GM19397 (cell line): ENCODE results near the gene IQCE.

Experiments used
- ATAC-seq: cut with Tn5 transposase; IDR thresholded peaks from one replicate; pipeline ENCODE4 v1.9.1; 2021; ENCODE audit warnings: mild to moderate bottlenecking, moderate library complexity; ENCODE audit not compliant: unreplicated experiment

The IQCE gene

DNA sequence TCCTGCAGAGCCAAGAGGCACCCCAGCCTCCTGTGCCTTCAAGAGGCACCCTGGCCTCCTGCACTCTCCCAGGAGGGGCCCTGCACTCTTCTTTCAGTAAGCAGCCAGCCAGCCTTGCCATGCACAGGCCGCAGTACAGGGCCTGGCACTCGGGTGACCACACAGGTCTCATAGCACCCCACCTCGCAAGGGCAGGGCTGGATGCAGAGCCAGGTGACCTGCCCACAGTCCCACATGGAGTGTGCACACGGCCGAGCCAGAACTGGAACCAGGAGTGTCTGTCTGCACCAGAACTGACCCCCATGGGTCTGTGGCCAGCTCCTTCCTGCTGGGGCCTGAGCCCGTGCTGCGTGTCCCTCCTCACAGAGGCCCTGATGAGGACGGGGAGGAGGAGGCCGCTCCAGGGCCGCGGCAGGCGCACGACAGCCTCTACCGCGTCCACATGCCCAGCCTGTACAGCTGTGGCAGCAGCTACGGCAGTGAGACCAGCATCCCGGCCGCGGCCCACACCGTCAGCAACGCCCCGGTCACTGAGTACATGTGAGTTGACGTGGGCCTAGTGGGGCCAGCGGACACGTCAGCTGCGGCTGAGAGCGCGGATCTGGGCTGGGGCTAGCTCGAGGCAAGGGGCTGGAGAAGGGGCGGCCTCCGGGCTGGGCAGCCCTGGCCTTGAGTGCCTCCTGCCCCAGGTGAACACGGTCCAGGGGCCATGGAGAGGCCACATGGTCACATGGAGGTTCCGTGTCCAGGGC, 99.3 kb downstream of the IQCE start:
- no peak for ATAC-seq

DNA sequence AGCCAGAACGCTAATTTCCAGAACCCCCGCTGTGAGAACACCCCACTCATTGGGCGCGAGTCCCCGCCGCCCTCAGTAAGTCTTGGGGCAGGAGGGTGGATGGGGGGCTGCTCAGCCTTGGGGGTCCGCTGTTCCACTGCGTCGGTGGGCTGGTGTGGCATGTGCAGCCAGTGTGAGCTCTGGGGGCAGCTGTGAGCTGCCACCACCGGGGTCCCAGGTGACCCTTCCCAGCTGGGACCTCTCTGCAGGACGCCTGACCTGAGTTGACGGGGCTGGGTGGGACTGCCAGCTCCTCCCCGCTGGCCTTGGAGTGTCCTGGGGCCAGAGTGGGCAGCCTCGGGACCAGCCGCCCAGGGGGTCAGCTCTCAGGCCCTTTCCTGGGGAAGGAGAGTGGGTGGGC, 100.2 kb downstream of the IQCE start:
- ATAC-seq, result no peak

- ATAC-seq, result no peak
Measured at GRCh38 chr7:2659556-2660358, 101.0 kb downstream of the IQCE start.

DNA sequence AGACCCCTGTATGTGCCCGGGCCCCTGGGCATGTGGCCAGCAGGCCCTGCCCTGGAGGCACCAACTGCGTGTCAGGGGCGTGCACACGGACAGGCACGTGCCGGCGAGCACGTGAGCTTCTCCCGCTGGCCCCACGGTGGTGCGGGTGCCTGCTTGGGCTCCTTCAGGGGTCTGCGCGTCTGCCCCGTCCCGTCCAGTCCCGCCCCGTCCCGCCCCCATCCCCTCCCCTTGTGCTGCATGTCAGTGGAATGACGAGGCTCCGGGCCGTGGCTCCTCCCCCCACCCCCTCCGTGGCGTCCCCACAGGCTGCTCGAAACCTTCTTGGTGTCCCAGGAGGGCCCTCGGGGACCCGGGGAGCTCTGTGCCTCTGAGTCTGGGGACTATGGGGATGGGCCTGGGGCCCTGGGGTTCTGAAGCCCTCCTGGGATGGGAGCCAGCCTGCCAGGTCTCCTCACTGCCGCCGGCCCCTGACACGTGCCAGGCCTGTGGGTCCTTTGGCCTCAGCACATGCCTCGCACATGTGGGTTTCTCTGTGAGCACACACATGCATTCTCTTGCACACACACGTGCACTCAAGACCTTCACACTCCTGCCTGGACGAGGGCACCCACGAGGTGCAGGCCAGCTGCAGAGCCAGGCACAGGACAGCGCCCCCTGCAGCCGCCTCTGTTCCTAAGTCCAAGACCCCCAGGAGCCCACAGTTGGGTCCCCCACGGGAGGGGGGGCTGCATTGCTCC, 101.7 kb downstream of the IQCE start:
- ATAC-seq, result no peak

GRCh38 chr7:2661096-2661449, 102.3 kb downstream of the IQCE start:
- ATAC-seq, result no peak

DNA sequence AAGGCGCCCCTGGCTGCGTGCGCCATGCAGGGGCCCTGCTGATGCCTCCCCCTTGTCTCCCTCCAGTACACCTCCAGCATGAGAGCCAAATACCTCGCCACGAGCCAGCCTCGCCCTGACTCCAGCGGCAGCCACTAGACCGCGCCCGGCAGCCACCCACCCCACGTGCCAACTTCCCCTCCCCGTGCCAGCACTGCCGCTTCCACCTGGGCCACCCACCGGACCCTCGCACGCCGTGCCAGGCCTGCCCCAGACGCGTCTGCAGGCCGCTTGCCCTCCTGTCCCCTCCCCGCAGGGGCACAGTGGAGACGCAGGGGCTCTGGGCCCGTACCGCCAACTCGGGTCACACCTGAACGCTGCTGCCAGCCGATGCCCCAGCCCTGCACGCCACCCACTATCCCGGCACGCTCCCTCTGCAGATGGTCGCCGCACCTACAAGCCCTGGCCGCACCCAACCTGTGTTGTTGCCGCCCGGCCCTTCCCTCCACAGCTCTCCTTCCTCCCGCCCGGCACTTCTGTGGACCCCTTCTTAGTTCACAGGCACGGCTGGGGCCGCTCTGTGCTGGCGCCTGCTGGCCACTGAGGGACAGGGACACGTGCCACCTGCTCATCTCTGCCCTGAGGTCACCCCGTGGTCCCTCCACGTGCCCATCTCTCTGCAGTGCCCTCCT, 103.0 kb downstream of the IQCE start:
- no peak for ATAC-seq

GRCh38 chr7:2662273-2663120, 103.7 kb downstream of the IQCE start:
- no peak for ATAC-seq

- no peak for ATAC-seq
Measured at GRCh38 chr7:2663121-2663886, 104.5 kb downstream of the IQCE start.

DNA sequence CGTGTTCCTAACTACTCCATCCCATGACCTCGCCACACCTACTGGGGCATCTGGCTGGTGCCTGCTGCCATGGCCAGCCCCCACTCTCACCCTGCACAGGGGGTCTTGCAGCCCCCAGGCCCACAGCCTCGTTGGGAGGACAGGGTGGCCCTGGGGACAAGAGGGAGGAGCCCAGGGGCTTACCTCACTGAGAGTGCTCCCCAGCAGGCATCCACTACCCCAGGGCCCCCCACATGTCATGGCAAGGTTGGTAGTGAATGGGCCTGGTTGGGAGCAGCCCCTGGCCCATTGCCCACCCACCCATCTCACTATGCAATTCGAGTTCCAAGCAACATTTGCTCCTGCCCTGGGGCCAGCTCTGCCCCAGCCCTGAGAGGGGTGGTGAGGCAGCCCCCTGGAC, 105.2 kb downstream of the IQCE start:
- no peak for ATAC-seq
